ENCODE data around the gene MRTFA. TPM values are rescaled to one million over a fixed set of nuclear protein-coding genes. Genes with fewer than 3 reads are reported as not detected.
"Not testable (repeated sequence)": the region's sequence is repeated elsewhere in the genome, so short reads cannot be mapped to it uniquely, and the experiment has no call there.

Gene MRTFA
- total and polyA plus RNA-seq, 10 donors = 17.6 to 138 (median 83.9) TPM

DNA sequence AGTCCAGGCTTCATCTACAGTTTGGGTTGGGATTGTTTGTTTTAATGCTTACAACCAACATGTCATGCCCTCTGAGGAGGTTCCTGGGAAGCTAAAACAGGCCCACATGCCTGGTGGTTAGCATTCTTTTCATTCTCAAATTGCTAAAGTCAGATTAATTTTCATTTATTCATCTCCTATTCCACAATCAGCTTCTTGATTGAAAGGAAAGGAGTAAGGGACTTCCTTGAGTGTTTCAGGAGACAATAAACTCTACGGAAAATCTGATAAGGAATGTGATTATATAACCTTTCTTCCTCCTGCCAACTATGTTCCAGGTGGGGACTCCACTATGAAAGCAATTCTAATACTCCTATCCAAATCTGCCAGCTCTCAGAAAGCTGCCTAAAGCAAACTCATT lies 30.8 kb downstream of the MRTFA start:
- intact Hi-C loops (cut with DNase I; ENCODE audit: low total_unique reads) = no loop called here
- TF ChIP-seq, protein P1, sequence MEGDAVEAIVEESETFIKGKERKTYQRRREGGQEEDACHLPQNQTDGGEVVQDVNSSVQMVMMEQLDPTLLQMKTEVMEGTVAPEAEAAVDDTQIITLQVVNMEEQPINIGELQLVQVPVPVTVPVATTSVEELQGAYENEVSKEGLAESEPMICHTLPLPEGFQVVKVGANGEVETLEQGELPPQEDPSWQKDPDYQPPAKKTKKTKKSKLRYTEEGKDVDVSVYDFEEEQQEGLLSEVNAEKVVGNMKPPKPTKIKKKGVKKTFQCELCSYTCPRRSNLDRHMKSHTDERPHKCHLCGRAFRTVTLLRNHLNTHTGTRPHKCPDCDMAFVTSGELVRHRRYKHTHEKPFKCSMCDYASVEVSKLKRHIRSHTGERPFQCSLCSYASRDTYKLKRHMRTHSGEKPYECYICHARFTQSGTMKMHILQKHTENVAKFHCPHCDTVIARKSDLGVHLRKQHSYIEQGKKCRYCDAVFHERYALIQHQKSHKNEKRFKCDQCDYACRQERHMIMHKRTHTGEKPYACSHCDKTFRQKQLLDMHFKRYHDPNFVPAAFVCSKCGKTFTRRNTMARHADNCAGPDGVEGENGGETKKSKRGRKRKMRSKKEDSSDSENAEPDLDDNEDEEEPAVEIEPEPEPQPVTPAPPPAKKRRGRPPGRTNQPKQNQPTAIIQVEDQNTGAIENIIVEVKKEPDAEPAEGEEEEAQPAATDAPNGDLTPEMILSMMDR (IDR thresholded peaks at IDR 0.05 in 8 of 11, conservative IDR thresholded peaks at IDR 0.05 in 3 of 11) = no peak
- TF ChIP-seq POLR2A (IDR thresholded peaks at IDR 0.05) (no peak), POLR2AphosphoS5 (IDR thresholded peaks at IDR 0.05) (no peak)
- WGBS, 5 donors = 59 to 74% (median 66%) methylated on average over 1 of the region's 1 CpG
- Histone ChIP-seq H3K27ac (no peak overlapping the region), H3K27me3 (replicated peaks in 1 of 7) (no peaks in the 10 kb centered on the region), H3K4me3 (no peak overlapping the region), H3K9me3 (no peaks in the 10 kb centered on the region), H3K36me3 (no peaks in the 10 kb centered on the region), H3K4me1 (peaks cover 7 to 82% (median 43%) of the 10 kb centered on the region in 6 donors)
- DNase-seq = no peak

DNA sequence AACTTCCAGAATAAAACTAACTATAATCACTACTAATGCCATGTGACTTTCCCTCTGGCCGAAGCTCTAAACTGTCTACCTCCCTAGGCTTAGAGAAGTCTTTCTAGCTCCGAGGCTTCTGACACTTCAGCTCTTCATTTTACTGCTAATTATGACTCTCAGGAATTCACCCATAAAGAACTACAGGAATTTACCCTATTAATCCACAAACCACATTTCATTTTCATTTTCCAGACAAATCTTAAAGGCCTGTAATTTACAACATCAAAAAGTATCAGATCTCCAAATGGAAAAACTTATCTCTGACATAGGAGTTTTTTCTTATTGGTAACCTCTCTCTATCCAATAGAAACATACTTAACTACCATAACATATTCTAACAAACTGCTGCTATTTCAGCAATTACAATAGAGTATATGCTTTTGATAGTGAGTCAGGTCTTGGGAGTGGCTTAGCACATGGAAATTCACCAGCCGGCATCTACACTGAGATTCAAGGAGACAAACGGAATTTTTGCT lies 33.4 kb downstream of the MRTFA start:
- Histone ChIP-seq H3K36me3 (no peaks in the 10 kb centered on the region), H3K27ac (no peak overlapping the region), H3K9me3 (no peaks in the 10 kb centered on the region), H3K27me3 (replicated peaks in 1 of 7) (no peaks in the 10 kb centered on the region), H3K4me1 (peaks cover 0 to 78% (median 37%) of the 10 kb centered on the region in 6 donors), H3K4me3 (no peak overlapping the region)
- intact Hi-C loops (cut with DNase I; ENCODE audit: low total_unique reads) = no loop called here
- TF ChIP-seq POLR2AphosphoS5 (IDR thresholded peaks at IDR 0.05) = no peak
- DNase-seq = no peak
- 68 to 89% (median 78%) methylated on average over 4 of the region's 4 CpGs for WGBS, 5 donors

DNA sequence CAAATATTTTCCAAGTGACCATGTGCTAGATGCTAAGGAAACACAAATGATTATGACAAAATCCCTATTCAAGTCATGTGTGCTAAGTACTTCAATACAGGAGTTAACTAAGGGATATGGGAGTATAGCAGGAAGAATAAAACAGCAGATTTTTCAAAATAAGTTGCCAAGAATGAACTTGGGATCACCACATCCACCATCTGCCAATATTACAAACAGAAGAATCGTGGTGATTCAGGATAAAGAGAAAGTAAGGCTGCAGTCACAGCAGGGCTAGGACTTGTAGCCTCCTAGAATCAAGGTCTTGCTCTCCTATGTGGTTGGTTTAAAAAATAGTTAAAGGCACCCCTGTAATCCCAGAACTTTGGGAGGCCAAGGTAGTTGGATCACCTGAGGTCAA lies 34.3 kb downstream of the MRTFA start:
- no peaks in the 10 kb centered on the region for H3K36me3 ChIP-seq
- no peaks in the 10 kb centered on the region for H3K27me3 ChIP-seq (replicated peaks in 1 of 7)
- no peak overlapping the region for H3K4me3 ChIP-seq
- TF ChIP-seq POLR2AphosphoS5 (IDR thresholded peaks at IDR 0.05) (no peak), POLR2A (IDR thresholded peaks at IDR 0.05) (no peak)
- TF ChIP-seq, protein P1 (IDR thresholded peaks at IDR 0.05 in 8 of 11, conservative IDR thresholded peaks at IDR 0.05 in 3 of 11) = no peak
- 76 to 96% (median 78%) methylated on average over 1 of the region's 1 CpG for WGBS, 5 donors
- intact Hi-C loops (cut with DNase I; ENCODE audit: low total_unique reads) = no loop called here
- H3K27ac ChIP-seq = no peak overlapping the region
- DNase-seq = no peak
- no peaks in the 10 kb centered on the region for H3K9me3 ChIP-seq
- H3K4me1 ChIP-seq = peaks cover 0 to 78% (median 34%) of the 10 kb centered on the region in 6 donors

DNA sequence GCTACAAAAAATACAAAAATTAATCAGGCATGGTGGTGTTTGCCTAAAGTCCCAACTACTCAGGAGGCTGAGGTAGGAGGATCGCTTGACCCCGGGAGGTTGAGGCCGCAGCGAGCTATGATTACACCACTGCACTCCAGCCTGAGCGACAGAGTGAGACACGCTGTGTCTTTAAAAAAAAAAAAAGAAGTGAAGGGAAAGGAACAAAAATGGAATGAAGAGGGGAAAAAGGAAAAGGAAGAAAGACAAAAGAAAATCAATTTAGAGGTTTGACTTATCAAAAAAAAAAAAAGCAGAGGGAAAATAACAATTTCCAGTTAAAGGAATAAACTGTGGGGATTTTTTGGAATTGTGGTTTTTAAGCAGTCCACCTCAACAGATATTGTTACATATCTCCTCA lies 36.8 kb downstream of the MRTFA start:
- H3K27ac ChIP-seq = no peak overlapping the region
- no peaks in the 10 kb centered on the region for H3K9me3 ChIP-seq
- WGBS, 5 donors = 96 to 98% (median 97%) methylated on average over 6 of the region's 6 CpGs
- no peak for DNase-seq
- H3K4me3 ChIP-seq = no peak overlapping the region
- H3K4me1 ChIP-seq = peaks cover 0 to 81% (median 40%) of the 10 kb centered on the region in 6 donors
- TF ChIP-seq POLR2AphosphoS5 (IDR thresholded peaks at IDR 0.05) = no peak
- TF ChIP-seq POLR2A (IDR thresholded peaks at IDR 0.05) = no peak
- TF ChIP-seq, protein P1 (IDR thresholded peaks at IDR 0.05 in 8 of 11, conservative IDR thresholded peaks at IDR 0.05 in 3 of 11) = no peak
- intact Hi-C loops (cut with DNase I; ENCODE audit: low total_unique reads) = no loop called here
- H3K36me3 ChIP-seq = no peaks in the 10 kb centered on the region
- H3K27me3 ChIP-seq (replicated peaks in 1 of 7) = no peaks in the 10 kb centered on the region

DNA sequence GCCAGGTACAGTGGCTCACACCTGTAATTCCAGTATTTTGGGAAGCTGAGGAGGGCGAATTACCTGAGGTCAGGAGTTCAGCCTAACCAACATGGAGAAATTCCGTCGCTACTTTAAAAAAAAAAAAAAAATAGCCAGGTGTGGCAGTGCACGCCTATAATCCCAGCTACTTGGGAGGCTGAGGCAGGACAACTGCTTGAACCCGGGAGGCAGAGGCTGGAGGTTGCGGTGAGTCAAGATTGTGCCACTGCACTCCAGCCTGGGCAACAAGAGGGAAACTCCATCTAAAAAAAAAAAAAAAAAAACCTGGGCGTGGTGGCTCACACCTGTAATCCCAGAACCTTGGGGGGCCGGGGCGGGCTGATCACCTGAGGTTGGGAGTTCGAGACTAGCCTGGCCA lies 37.8 kb downstream of the MRTFA start:
- H3K27me3 ChIP-seq (replicated peaks in 1 of 7); H3K27ac ChIP-seq; H3K9me3 ChIP-seq; DNase-seq; H3K36me3 ChIP-seq; H3K4me3 ChIP-seq; intact Hi-C loops (cut with DNase I; ENCODE audit: low total_unique reads): not testable (repeated sequence)
- H3K4me1 ChIP-seq = peaks cover 0 to 88% (median 47%) of the 10 kb centered on the region in 6 donors
- 85 to 96% (median 94%) methylated on average over 10 of the region's 10 CpGs for WGBS, 5 donors
